GM06990 (cell line): ENCODE measurements around the gene NRXN2.

ENCODE experiments used
- DNase-seq: peaks from one replicate; pipeline ENCODE4 v3.0.0-alpha.2; 2011; ENCODE audit not compliant: insufficient read length; ENCODE audit errors: extremely low read depth
- H3K27me3 ChIP-seq: replicated peaks from 2 replicates; pipeline ENCODE4 v1.6.0; 2011; ENCODE audit warnings: low read length; ENCODE audit not compliant: control insufficient read depth, insufficient read depth
- H3K36me3 ChIP-seq: 2 replicates; pipeline ENCODE4 v1.5.1; 2011; ENCODE audit warnings: low read length; ENCODE audit not compliant: control insufficient read depth, insufficient read depth
- H3K4me3 ChIP-seq: replicated peaks from 2 replicates; pipeline ENCODE4 v1.5.1; 2011; ENCODE audit warnings: low read depth, mild to moderate bottlenecking, control low read depth, low read length
- TF ChIP-seq, protein P1 (sequence below): IDR thresholded peaks from 2 replicates; pipeline ENCODE4 v1.5.1; 2011; ENCODE audit warnings: low read length, control low read depth, mild to moderate bottlenecking, inconsistent platforms; ENCODE audit not compliant: insufficient read depth, poor library complexity, severe bottlenecking

The NRXN2 gene

DNA sequence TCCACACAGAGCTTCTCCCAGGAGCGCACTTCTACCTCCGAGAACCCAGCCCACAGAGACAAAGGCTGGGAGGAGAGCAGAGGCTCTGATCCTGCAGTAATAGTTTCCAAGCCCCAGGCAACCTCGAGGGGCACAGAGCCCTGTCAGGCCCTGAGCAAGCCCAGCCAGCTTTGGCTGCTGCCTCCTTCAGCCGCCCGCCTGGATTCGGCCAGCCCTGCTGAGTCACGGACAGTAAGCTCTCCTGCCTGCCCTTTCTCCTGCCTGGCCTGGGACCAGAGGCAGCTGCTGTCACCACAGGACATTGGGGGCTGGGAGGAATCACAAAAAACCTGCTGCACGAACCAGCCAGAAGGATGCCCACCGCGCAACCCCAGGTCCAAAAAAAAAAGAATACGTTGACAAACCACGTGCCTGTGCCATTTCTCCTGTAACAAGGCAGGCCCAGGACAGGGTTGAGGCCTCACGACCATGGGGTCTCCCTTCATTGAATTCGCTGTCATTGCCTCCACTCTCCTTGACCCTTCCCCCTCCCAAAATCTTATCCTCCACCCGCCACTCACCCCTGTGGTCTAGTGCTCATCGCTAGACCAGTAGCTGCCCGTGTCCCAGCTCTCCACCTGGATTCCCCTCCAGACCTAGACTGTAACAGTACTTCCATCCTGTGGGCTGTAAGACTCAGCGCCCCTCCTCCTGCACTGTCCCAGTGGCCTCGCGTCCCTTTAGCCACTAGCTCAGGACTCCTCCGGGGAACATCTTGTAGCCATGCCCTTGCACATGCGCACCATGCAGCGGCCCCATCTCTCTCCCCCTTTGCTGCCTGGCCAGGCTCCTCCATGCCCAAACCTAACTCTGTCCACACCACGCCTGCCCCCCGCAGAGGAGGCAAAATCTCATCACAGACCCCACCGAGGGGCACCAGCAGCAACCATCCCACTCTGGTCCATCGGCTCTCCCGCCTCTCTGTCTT is 139.4 kb downstream of the NRXN2 start:
- H3K36me3 ChIP-seq, result no peaks in the 10 kb centered on the region
- TF ChIP-seq, protein P1, sequence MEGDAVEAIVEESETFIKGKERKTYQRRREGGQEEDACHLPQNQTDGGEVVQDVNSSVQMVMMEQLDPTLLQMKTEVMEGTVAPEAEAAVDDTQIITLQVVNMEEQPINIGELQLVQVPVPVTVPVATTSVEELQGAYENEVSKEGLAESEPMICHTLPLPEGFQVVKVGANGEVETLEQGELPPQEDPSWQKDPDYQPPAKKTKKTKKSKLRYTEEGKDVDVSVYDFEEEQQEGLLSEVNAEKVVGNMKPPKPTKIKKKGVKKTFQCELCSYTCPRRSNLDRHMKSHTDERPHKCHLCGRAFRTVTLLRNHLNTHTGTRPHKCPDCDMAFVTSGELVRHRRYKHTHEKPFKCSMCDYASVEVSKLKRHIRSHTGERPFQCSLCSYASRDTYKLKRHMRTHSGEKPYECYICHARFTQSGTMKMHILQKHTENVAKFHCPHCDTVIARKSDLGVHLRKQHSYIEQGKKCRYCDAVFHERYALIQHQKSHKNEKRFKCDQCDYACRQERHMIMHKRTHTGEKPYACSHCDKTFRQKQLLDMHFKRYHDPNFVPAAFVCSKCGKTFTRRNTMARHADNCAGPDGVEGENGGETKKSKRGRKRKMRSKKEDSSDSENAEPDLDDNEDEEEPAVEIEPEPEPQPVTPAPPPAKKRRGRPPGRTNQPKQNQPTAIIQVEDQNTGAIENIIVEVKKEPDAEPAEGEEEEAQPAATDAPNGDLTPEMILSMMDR, result no peak
- no peak overlapping the region for H3K4me3 ChIP-seq
- no peaks in the 10 kb centered on the region; the same call in none of the 2 replicates for H3K27me3 ChIP-seq
- no peak for DNase-seq

DNA sequence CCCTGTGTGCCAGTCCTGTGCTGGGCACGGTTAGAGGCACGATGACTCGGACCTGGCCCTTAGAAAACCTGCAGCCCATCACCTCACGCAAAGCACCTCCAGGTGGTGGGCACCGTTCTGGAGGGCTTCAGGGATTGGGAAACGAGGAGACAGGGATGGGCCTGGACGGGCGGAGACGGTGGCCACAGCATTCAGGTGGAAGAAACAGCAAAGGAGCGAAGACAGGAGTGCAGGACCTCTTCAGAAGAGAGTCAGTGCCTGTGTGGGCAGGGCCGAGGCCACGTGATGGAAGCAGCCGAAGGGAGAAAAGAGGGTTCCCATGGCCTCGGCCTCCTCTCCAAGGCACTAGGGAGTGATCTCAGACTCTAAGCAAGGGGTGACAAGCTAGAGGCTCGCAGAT is 140.1 kb downstream of the NRXN2 start:
- no peaks in the 10 kb centered on the region; the same call in none of the 2 replicates for H3K27me3 ChIP-seq

GRCh38 chr11:64581057-64581523 is 141.9 kb downstream of the NRXN2 start:
- no peak overlapping the region for H3K4me3 ChIP-seq
- TF ChIP-seq, protein P1, result no peak

More for the DNA sequence above, 140.1 kb downstream of the NRXN2 start:
- DNase-seq, result no peak
- no peak overlapping the region for H3K4me3 ChIP-seq
- TF ChIP-seq, protein P1, result no peak
- no peaks in the 10 kb centered on the region for H3K36me3 ChIP-seq

DNA sequence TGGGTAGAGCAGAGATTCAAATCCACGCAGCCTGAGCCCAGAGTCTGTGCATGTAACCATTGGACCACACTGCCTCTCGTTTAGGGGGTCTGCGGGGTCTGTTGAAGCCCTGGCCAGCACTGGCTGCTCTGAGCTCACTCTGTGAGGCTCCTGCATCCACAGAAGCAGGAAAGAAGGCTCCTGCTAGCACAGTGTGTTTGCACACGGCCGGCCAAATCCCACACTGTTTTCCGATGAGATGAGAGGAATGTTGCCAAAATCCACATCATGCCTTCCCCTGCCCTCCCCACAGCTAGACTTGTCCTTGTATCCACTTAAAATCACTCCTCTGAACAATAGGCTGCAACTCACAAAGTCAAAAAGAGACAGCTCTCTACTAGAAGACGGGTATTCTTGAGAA is 142.6 kb downstream of the NRXN2 start:
- no peak for DNase-seq
- Histone ChIP-seq H3K36me3 (no peaks in the 10 kb centered on the region), H3K27me3 (no peaks in the 10 kb centered on the region; the same call in none of the 2 replicates), H3K4me3 (no peak overlapping the region)
- TF ChIP-seq, protein P1, result no peak

More at GRCh38 chr11:64581057-64581523, 141.9 kb downstream of the NRXN2 start:
- Histone ChIP-seq H3K36me3 (no peaks in the 10 kb centered on the region), H3K27me3 (no peaks in the 10 kb centered on the region; the same call in none of the 2 replicates)
- DNase-seq, result no peak

DNA sequence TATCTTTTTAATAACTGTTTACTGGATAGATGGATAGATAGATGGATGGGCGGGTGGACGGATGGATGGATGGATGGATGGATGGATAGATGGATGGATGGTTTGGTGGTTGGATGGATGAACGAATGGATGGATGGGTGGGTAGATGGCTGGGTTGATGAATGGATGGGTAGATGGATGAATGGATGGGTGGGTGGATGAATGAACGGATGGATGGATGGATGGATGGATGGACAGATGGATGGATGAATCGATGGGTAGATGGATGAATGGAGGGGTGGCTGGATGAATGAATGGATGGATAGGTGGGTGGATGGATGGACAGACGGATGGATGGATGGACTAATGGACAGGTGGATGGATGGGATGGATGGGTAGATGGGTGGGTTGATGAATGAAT is 145.8 kb downstream of the NRXN2 start:
- Histone ChIP-seq H3K4me3 (no peak overlapping the region), H3K27me3 (no peaks in the 10 kb centered on the region; the same call in none of the 2 replicates), H3K36me3 (no peaks in the 10 kb centered on the region)
- TF ChIP-seq, protein P1, result no peak
- DNase-seq, result no peak
